H7 (cell line): ENCODE measurements around the gene C11orf24. TPM values are rescaled to one million over a fixed set of nuclear protein-coding genes. Genes with fewer than 3 reads are reported as not detected.
A peak's percentile ranks its signal among the peaks of the same experiment; 100 is the strongest.
"Not testable (repeated sequence)": the region's sequence is repeated elsewhere in the genome, so short reads cannot be mapped to it uniquely, and the experiment has no call there.

Experiments used
- DNase-seq: peaks from one replicate; pipeline ENCODE4 v3.0.0; 2012
- H3K27me3 ChIP-seq: 2 replicates; pipeline ENCODE4 v1.6.0; 2011; ENCODE audit warnings: mild to moderate bottlenecking, low read length; ENCODE audit not compliant: control insufficient read depth, insufficient read depth
- H3K36me3 ChIP-seq: replicated peaks from 2 replicates; pipeline ENCODE4 v1.5.1; 2011; ENCODE audit warnings: low read length; ENCODE audit not compliant: control insufficient read depth, insufficient read depth
- H3K4me3 ChIP-seq: 2 replicates; pipeline ENCODE4 v1.5.1; 2011; ENCODE audit warnings: low read depth, mild to moderate bottlenecking, control low read depth, low read length, moderate library complexity; ENCODE audit not compliant: insufficient read depth
- total RNA-seq: library from RNA; depleted of rRNA; stranded (reverse); fragments of >200 nt; shearing (Covaris generic); gene quantifications from 2 replicates; pipeline ENCODE4 v1.2.3, GENCODE V29; 2014

Gene C11orf24
- total RNA-seq, 1 experiment from 2014 or later, result 47.0 TPM

DNA sequence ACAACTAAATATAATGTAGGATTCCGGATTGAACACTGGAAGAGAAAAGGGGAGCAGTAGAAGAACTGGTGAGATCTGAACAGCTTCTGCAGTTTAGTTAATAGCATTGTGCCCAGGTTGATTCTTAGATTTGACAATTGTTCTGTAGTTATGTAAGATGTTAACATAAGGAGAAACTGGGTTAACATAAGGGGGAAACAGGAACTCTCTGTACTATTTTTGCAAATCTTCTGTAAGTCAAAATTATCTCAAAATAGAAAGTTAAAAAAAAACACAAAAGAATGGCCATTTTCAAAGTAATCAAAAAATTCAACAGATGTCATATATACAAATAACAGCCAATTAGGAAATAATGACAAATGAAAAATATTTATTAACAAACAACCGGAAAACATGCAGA lies 21.9 kb upstream of the C11orf24 start:
- H3K4me3 ChIP-seq, result no peak overlapping the region
- DNase-seq, result no peak
- no peaks in the 10 kb centered on the region for H3K36me3 ChIP-seq
- 0 out of 2 replicates have a peak, but pooled peaks cover under 1% of the 10 kb centered on the region for H3K27me3 ChIP-seq

DNA sequence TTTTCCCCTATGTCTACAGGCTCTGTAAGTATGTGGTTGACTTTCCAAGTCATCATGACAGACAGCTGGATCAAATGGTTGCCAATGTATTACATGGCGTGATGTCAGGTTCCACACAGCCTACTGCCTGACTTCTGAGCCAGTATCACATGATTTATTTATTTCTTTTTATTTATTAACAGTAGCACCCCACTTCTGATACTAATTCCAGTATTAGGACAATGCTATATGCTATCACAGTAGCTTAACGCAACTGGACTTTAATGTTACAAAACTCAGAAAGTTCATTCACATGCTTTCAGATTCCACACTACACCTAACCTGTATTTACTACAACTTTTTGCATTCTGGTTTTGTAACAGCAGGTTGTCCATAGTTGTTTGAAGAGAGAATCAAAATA lies 17.7 kb upstream of the C11orf24 start:
- no peaks in the 10 kb centered on the region for H3K27me3 ChIP-seq
- H3K36me3 ChIP-seq, result no peaks in the 10 kb centered on the region
- no peak overlapping the region for H3K4me3 ChIP-seq
- no peak for DNase-seq

- Histone ChIP-seq H3K4me3 (no peak overlapping the region), H3K27me3 (no peaks in the 10 kb centered on the region), H3K36me3 (no peaks in the 10 kb centered on the region)
- no peak for DNase-seq
Observed at GRCh38 chr11:68287419-68287818, 15.6 kb upstream of the C11orf24 start.

DNA sequence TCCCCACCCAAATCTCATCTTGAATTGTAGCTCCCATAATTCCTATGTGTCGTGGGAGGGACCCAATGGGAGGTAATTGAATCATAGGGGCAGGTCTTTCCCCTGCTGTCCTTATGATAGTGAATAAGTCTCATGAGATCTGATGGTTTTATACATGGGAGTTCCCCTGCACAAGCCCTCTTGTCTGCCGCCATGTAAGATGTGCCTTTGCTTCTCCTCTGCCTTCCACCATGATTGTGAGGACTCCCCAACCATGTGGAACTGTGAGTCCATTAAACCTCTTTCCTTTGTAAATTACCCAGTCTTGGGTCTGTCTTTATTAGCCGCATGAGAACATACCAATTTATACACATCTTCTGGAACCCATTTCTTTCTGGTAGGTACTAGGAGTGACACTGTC lies 12.8 kb upstream of the C11orf24 start:
- H3K27me3 ChIP-seq, H3K36me3 ChIP-seq, DNase-seq, H3K4me3 ChIP-seq: not testable (repeated sequence)

DNA sequence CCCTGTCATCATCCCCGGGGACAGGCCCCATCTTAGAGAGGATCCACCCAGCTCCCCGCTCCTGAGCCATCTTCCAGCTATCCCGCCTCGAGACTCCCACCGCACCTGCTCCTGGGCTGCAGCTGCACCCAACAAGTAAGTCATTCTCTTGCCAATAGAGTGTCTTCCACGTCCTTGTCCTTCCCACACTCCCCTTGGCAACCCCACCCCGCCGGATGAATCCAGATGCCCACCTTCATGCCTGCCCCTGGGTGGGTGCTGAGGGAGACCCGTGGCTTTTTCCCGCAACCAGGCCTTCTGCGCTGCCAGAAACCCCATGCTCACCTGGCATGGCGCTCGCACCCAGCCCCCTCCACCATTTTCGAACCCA lies 11.1 kb upstream of the C11orf24 start:
- H3K4me3 ChIP-seq, result no peak overlapping the region

DNA sequence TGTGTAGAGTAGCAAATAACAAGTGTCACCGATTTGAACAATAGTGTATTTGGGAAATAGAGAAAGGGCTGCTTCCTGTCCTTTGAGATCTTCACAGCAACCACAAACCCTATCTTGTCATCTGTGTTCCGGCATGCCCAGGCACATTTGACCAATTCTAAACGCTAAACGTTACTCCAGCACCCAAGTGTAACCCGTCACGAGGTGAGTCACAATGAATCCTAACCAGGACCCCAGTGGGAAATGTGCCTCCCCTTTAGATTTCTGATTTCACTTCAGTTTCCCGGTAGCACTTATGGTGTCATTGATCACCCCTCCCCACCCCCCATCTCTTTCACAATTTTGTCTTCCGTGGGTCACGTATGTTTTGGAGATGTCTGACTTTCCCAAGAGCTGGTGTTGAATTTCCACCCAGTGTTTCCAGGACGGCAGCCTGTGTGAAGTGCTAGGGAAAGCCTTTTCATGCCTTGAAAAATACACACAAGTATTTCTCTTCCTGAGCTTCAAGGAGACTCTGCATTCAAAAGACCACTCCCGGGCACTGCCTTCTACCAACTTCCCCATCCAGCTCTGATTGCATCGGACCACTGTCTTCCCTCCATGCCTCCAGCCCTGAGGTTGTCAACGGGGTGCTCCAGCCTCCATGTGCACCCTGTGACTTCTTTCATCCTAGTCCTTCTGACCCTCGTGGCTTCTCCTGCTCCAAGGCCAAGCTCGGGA lies 10.5 kb upstream of the C11orf24 start:
- no peak for DNase-seq
- Histone ChIP-seq H3K36me3 (no peaks in the 10 kb centered on the region), H3K27me3 (no peaks in the 10 kb centered on the region), H3K4me3 (no peak overlapping the region)

More for the DNA sequence above, 11.1 kb upstream of the C11orf24 start:
- H3K36me3 ChIP-seq, result no peaks in the 10 kb centered on the region
- DNase-seq, result no peak
- no peaks in the 10 kb centered on the region for H3K27me3 ChIP-seq

GRCh38 chr11:68279676-68280075 lies 7.9 kb upstream of the C11orf24 start:
- H3K4me3 ChIP-seq, result no peak overlapping the region
- no peaks in the 10 kb centered on the region for H3K27me3 ChIP-seq
- H3K36me3 ChIP-seq, result no peaks in the 10 kb centered on the region
- DNase-seq, result no peak

GRCh38 chr11:68276861-68277260 lies 5.1 kb upstream of the C11orf24 start:
- no peak overlapping the region for H3K4me3 ChIP-seq
- no peaks in the 10 kb centered on the region for H3K36me3 ChIP-seq
- no peak for DNase-seq

DNA sequence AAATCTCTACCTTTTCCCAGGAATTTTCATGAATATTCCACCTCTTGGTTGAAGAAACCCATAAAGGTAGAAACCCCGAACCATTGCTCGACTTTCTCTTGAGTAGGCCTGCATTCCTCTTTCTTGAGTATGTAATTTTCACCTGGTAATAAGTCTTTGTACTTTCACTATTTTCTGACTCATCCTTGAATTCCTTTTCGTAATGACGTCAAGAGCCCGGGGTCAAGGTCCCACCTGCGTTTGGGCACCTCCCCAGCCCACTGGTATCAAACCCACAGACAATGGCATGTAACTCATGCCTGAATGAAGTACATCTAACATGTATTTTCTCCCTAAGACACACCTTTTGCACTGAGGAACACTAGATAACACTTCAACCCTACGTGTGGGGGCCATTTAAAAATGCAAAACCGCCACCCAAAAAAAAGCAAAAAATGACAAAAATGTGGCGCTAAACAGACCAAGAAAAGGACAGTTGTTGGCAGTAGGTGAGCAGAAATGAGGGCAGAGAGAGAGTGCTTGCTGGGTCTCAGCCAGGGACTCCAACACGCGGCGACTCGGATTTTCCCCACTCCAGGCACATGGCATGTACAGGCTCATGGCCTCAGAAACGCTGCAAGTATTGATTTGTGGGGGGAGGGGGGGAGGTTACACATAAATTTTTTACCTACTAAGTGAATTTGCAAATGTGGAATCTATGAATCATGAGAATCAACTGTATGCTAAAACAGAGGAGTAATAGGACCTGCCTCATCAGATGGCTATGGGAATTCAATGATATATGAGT lies 4.1 kb upstream of the C11orf24 start:
- Histone ChIP-seq H3K27me3 (no peaks in the 10 kb centered on the region), H3K36me3 (no peaks in the 10 kb centered on the region), H3K4me3 (no peak overlapping the region)
- DNase-seq, result no peak

More at GRCh38 chr11:68276861-68277260, 5.1 kb upstream of the C11orf24 start:
- H3K27me3 ChIP-seq, result no peaks in the 10 kb centered on the region

DNA sequence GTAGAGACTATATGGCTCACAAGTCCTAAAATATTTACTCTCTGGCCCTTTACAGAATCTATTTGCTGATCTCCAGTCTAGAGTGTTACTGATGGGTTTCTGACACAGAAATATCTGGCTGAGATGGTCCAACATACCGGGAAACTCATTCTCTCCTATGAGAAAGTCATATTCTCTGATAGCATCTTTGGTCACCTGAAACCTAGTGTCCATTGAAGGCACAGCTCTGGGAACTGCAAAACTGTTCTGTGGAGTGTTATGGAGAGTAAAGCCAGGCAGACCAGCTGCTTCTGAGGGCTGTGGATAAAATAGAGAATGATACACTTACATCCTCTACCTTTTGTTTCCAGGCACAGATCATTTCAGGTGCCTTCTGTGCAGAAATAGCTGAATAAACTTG lies 2.5 kb upstream of the C11orf24 start:
- Histone ChIP-seq H3K4me3 (no peak overlapping the region), H3K27me3 (no peaks in the 10 kb centered on the region), H3K36me3 (no peaks in the 10 kb centered on the region)
- no peak for DNase-seq

DNA sequence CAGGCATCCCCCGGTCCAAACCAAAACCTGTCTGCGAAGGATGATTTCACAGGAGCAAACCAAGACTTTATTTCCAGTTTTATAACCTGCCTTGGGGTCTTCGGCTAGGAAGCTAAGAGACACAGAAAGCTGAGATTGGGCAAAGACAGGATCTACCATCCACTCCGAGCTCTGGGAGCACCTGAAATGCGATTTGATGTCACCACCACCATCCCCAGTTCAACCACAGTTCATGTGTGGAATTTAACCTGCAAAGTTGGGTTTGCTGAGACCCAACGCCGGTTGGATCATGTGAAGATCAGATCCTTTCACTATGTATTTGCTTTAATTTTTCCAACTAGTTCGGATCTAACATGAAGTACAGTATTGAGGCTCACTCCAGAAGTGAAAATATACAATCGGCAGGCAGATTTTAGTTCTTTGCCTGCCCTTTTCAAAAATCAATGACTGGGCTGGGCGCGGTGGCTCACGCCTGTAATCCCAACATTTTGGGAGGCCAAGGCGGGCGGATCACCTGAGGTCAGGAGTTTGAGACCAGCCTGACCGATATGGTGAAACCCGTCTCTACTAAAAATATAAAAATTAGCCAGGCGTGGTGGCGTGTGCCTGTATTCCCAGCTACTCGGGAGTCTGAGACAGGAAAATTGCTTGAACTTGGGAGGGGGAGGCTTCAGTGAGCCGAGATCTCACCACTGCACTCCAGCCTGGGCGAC lies 1.4 kb upstream of the C11orf24 start:
- Histone ChIP-seq H3K27me3 (no peaks in the 10 kb centered on the region), H3K4me3 (no peak overlapping the region), H3K36me3 (no peaks in the 10 kb centered on the region; the same call in 1 of the 2 replicates)
- DNase-seq, result no peak

DNA sequence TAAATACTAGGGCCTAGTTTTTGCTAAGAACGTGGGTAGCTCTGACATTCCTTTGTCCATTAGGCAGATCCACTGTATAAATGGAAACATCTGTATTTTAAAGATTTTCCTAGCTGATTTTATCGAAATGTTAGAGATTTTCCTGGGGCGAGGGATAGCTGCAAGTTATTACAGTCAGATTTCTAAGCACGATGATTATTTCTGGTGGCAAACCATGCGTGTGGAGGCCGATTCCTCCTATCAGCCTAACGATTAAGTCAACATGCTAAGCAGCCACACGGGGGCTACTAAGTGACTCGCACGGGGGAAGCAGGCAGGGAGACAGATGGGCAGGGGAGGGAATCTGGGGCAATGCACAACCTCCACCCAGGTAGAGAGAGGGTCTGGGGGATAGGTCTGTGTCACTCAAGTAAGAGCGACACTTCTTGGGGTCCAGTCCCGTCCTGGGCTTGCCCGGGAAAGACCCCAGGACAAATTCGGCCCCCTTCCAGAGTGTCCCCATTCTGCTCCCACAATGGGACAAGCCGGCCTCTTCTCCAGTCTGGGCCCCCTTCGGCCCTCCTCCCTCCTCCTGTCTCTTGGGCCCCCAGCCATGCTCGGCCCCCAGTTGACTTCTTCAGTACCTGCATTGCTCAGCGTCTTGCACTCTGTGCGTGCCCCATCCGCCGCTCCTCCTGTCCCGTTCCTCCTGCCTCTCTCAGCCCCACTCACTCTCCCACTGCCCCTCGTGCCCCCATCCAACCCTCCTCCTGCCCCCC lies 571 bp downstream of the C11orf24 start:
- Histone ChIP-seq H3K27me3 (no peaks in the 10 kb centered on the region), H3K4me3 (peak overlapping the region; percentile 78), H3K36me3 (peaks cover 11% of the 10 kb centered on the region)
- DNase-seq, result peak; percentile 92

DNA sequence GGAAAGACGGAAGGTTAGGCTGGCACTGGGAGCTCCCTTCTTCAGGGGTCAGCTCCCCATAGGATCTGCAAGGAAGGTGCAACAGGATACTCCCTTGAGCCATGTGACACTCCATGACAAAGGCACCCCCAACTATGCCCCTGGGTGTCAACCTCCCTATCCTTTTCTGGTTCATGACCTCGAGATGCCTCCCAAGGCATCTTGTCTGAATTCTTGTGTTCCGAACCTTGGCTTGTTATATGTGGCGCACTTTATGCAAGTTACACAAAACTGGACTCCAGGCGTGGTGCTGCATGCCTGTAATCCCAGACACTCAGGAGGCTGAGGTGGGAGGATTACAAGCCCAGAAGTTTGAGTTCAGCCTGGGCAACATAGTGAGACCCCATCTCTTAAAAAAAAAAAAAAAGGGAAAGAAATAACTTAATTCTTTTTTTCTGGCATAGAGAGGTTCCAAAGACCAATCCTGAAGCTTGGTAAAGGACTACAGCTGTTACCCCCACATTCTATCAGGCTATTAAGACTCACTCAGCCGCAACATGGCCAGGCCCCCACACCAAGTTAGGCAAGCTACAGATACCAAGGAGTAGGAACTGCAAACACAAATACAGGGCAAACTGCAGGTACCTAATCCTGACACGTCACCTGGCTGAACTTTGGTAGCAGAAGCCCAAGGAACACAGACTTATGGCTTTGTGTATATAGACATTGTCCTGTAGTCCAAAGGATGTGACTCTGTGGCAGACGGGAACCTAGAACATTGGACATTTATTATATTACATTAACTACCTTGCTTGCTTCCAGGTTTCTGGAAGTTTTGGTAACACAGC lies 1.4 kb downstream of the C11orf24 start:
- peaks cover 14% of the 10 kb centered on the region for H3K36me3 ChIP-seq
- H3K4me3 ChIP-seq, result no peak overlapping the region; the same call in 1 of the 2 replicates
- no peak for DNase-seq
- no peaks in the 10 kb centered on the region for H3K27me3 ChIP-seq
